Measurements from ENCODE around the gene PRKN.

The PRKN gene

GRCh38 chr6:161452241-161452640 lies 1275.3 kb downstream of the PRKN start:
- no peak for DNase-seq

- no peak for DNase-seq
Measured at GRCh38 chr6:161449521-161449920, 1278.0 kb downstream of the PRKN start.

DNA sequence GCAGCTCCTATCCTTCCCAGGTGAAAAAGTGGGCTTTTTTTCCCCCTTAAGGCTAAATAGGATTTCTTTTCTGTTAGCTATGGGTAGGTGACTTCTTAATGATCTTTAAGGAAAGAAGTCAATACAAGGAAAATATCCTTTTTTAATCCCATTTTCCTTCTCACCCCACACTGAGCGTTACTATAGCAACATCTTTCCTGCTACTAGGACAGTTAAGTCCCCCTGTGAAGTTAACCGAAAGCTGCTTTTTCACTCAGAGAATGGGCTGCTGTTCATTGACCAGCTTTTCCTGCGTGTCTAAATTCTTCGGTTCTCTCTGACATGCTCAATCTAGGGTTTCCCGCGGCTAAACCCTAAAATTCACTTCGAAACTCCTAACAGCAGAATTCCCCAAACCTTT lies 1280.6 kb downstream of the PRKN start:
- no peak for DNase-seq

GRCh38 chr6:161446296-161446925 lies 1281.2 kb downstream of the PRKN start:
- DNase-seq, result no peak

- DNase-seq, result no peak
Measured at GRCh38 chr6:161445021-161445799, 1282.4 kb downstream of the PRKN start.

DNA sequence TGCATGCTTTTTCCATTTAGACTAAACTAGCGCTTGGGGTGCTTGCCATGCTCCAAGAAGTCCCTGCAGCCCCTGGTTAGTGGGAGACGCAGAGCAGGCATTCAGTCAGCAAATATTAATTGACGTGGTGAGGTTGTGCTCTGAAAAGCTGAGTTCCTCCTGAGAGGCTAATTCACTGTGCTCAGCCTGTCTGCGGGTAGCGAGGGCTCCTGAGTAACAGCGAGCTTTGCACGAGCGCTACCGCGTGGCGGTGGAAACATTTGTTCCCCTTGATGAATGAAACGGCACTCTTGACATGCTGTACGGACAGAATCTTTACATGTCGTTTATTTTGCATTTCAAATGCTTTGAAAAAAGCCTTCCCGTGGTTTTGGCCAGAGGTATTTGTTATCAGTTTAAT lies 1283.1 kb downstream of the PRKN start:
- no peak for DNase-seq

GRCh38 chr6:161443848-161444247 lies 1283.7 kb downstream of the PRKN start:
- DNase-seq, result no peak

GRCh38 chr6:161442420-161442819 lies 1285.1 kb downstream of the PRKN start:
- DNase-seq, result no peak

GRCh38 chr6:161440299-161440698 lies 1287.3 kb downstream of the PRKN start:
- DNase-seq, result no peak

GRCh38 chr6:161439093-161439492 lies 1288.5 kb downstream of the PRKN start:
- no peak for DNase-seq

- no peak for DNase-seq
Measured at GRCh38 chr6:161438430-161439030, 1289.0 kb downstream of the PRKN start.

DNA sequence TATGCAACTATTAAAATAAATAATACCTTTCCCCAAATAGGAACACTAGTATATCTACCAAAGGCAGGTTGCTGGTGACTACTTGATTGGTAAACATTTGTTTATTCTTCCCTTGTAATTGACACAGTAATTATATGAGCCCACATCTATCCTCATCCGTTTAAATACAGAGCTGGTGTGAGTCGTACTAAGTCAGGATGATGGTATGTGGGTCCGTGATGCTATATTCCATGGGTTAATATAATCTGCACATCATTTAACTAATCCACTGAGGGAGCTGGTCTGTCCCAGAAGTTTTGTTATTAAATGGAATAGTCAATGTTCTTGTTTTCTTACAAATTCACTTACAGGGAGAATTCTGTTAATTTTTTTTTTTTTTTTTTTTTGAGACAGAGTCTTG lies 1289.7 kb downstream of the PRKN start:
- DNase-seq, result no peak

DNA sequence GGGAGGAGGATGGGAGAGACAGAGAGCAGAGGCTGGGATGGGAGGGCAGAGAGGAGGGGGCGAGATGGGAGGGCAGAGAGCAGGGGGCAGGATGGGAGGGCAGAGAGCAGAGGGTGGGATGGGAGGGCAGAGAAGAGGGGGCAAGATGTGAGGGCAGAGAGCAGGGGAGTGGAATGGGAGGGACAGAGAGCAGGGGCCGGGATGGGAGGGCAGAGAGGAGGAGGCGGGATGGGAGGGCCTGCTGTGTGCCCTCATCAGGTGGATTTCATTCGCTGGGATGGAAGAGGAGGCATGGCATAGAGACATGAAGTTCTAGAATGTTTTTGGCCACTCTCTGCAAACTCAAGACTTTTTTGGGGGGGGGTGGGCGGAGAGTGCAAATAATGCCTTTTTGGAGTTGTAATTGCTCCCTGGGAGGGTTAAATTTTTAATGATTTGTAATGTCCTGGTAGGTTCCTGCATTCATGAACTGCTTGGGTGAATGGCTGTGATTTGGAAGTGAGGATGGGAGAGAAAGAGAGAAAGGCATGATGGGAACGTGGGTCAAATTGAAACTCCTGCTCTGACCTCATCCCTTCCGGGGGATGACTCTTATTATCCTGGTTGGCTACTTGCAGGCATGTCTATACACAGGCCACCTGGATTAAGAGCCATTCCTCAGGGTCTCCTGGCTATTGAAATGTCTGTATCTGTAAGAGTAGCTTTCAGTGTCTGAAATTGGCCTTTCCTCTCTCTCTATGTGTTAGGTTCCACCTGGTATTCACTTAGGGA lies 1291.3 kb downstream of the PRKN start:
- no peak for DNase-seq

GRCh38 chr6:161435748-161436070 lies 1291.9 kb downstream of the PRKN start:
- DNase-seq, result no peak

GRCh38 chr6:161434921-161435747 lies 1292.4 kb downstream of the PRKN start:
- no peak for DNase-seq

GRCh38 chr6:161434350-161434749 lies 1293.2 kb downstream of the PRKN start:
- DNase-seq, result no peak

GRCh38 chr6:161432546-161432945 lies 1295.0 kb downstream of the PRKN start:
- no peak for DNase-seq

GRCh38 chr6:161429921-161430490 lies 1297.6 kb downstream of the PRKN start:
- DNase-seq, result no peak

DNA sequence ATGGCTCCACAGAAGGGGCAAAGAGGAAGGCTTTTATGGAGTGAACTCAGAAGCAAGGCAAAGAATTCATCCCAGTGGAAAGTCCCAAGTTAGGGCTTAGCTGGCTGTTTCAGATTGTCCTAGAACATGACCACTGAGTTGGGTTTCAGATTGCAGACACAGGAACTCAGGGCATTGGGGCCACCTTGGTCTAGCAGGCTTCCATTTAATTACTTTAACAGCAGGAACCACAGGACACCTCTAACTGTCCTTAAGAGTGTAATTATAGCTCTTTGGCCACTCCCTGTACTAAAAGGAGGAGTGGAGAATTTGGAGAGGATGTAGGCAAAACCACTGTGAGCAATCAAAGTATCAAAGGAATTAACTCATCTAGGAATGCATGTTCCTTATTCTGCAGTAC lies 1303.1 kb downstream of the PRKN start:
- no peak for DNase-seq

GRCh38 chr6:161422710-161423680 lies 1304.6 kb downstream of the PRKN start:
- DNase-seq, result no peak

- no peak for DNase-seq
Measured at GRCh38 chr6:161418463-161418945, 1309.1 kb downstream of the PRKN start.
